HG03025 (cell line): Measurements from ENCODE around the gene MGAT4A.
A peak's percentile ranks its signal among the peaks of the same experiment; 100 is the strongest.
"Not testable (repeated sequence)": the region's sequence is repeated elsewhere in the genome, so short reads cannot be mapped to it uniquely, and the experiment has no call there.

ENCODE experiments used
- ATAC-seq: cut with Tn5 transposase; IDR thresholded peaks from one replicate; pipeline ENCODE4 v1.9.1; 2021; ENCODE audit warnings: mild to moderate bottlenecking, moderate library complexity; ENCODE audit not compliant: unreplicated experiment, low FRiP score

MGAT4A gene

DNA sequence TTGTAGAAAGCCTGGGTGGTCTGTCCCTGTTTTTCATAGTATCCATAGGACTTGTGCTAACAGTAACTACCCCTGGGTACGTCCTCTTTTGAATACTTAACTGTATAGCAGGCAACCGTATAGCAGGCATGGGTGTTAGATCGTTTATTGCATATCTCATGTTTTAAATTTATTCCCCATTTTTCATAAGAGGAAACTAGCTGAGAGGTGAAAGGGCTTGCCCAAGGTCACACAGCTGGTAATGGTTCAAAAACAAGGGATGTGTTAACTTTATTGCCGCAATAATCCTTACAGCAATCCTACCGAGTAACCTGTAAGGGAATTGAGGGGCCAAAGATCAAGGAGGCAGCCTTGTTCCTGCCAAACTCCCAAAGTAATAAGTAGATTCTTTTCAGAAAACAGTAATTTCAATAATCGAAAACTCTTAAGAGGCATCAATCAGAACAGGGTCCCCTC is 990 bp upstream of the MGAT4A start:
- no peak for ATAC-seq

- peak; percentile 55 for ATAC-seq
Observed at GRCh38 chr2:98730707-98731040, 258 bp downstream of the MGAT4A start.

DNA sequence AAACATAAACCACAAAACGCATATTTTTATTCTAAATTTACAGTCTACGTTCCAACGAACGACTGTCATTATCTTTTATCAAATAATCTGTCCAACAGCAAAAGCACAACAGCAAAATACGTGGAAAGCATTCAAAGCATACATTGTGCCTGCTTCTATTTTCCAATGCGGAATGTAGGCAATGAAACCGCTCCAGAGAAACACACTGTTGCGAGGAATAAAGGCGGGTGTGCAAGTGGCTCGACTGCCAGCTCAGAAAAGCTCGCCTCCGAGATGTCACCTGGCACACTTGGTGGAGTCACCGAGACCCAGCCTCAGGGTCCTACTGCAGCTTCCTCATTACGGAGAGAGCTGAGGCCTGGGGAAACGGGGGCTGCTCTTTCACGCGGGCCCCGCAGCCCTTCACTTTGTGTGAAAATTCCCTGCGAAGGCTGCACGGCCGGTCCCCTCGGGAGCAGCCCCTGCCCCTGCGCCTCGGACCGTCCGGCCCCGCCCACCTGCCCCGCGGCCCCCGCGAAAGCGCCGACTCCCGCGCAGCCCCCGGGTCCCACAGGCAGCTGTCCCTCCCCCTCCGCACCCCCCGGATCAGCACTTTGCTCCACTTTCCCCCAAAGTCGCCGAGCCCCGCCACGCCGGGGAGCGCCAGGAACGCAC is 752 bp downstream of the MGAT4A start:
- peak; percentile 24 for ATAC-seq

DNA sequence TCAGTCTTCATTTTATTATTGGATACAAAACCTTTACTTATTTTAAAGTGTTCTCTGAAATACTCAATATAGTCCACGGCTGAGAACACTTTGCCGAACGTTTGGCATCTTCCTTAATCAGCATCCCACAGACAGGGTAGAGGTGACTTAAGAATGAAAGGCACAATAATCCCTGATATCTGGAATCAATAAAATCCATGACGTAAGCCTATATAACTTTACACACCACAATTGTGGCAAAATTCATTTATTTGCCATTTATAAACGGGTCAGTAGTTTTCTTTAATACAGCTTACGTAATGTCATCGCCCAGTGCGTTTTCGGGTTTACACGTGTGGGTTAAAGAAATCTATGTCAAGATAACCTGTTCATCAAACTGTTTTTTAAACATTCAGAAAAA is 1.3 kb downstream of the MGAT4A start:
- ATAC-seq = no peak

DNA sequence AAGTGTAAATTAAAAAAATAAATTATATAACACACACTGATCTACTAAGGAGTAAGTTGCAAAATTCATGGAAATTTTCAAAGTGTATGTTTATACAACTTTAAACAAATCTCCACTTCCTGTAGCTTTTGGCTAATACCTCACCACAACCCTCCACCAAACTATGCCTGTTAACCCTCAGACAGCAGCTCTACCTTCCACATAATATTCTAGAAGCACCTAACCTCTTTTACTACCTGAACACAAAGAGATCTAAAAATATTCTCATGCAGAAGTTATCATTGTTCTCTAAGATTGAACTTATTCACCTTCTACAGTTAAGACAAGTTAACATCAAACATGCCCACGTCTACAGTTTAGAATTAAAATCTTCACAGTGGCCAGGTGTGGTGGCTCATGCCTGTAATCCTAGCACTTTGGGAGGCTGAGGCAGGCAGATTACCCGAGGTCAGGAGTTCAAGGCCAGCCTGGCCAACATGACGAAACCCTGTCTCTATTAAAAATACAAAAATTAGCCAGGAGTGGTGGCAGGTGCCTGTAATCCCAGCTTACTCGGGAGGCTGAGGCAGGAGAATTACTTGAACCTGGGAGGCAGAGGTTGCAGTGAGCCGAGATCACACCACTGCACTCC is 2.7 kb downstream of the MGAT4A start:
- not testable (repeated sequence) for ATAC-seq

DNA sequence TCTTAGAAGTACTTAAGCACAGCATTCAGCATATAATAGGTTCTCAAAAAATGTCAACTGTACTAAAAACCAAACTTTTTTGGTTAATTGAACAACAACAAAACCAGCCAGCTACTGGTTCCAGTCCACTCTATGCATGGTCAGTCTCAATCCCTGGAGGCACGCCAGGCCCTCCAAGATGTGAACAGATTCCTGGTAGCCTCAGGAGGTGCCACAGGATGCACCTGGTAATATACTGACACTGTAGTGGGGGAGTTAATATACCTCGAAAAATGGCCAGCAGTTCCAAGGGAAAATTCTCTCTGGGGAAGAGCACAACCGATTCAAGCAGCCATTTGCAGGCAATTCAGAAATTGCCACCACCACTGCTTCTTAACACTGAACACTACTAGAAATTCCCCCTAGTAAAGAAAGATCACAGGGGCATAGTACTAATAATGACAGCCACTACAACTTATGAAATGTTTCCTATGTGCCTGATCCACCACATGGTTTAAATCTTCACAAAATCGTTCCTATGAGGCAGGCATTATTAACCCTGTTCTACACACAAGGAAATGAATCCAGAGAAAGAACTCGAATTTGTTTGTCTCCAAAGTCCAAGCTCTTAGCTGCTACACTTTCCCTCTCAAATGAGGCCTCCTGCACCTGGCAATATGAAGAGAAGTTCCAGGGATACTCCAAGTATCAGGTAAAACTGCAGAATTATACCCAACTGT is 3.4 kb downstream of the MGAT4A start:
- ATAC-seq = no peak

- no peak for ATAC-seq
Observed at GRCh38 chr2:98726735-98727368, 4.1 kb downstream of the MGAT4A start.

- no peak for ATAC-seq
Observed at GRCh38 chr2:98726205-98726604, 4.7 kb downstream of the MGAT4A start.

- no peak for ATAC-seq
Observed at GRCh38 chr2:98720286-98720685, 10.6 kb downstream of the MGAT4A start.

DNA sequence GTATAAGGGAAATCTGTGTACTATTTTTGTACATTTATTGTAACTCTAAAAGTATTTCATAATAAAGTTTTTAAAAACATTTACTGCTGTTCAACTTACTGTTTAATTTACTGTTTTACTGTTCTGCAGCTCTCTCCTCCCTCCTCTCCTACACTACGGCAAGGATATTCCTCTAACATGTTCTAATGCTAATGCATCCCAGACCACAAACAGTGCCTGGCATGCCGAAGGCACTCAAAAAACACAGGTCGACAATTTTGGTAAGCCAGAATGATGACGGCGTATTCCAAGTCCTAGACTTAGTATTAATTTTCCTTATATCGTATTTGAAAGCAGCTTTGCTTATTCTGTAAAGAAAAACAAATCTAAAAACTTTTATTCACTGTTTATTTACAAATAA is 13.3 kb downstream of the MGAT4A start:
- no peak for ATAC-seq

DNA sequence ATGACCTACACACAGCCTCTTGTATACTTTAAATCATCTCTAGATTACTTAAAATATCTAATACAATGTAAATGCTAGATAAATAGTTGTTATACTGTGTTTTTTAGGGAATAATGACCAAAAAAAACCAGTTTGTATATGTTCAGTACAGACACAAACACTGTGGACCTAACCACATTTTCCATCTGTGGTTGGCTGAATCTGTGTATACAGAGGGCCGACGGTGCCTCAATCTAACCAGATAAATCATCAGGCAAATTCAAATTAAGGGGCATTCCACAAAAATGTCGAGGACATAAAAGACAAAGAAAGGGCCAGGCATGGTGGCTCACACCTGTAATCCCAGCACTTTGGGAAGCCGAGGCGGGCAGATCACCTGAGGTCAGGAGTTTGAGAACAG is 14.1 kb downstream of the MGAT4A start:
- ATAC-seq = no peak

DNA sequence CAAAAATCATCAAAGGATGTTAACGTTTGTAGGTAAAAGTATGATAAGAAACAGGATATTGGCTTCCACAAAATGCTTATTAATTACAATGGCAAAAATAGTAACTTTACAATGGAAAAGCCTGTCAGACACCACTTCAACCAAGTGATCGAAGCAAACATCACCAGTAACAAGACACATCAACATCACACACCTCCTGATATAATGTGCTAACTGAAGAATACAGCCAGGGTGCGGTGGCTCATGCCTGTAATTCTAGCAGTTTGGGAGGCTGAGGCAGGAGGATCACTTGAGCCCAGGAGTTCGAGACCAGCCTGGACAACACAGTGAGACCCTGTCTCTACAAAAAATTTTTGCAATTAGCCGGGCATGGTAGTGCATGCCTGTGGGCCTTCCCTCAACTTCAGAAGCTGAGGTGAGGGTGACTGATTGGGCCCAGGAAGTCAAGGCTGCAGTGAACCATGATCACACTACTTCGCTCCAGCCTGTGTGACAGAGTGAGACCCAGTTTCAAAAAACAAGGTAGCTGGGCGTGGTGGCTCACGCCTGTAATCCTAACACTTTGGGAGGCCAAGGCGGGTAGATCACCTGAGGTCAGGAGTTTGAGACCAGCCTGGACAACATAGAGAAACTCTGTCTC is 15.0 kb downstream of the MGAT4A start:
- ATAC-seq = no peak

DNA sequence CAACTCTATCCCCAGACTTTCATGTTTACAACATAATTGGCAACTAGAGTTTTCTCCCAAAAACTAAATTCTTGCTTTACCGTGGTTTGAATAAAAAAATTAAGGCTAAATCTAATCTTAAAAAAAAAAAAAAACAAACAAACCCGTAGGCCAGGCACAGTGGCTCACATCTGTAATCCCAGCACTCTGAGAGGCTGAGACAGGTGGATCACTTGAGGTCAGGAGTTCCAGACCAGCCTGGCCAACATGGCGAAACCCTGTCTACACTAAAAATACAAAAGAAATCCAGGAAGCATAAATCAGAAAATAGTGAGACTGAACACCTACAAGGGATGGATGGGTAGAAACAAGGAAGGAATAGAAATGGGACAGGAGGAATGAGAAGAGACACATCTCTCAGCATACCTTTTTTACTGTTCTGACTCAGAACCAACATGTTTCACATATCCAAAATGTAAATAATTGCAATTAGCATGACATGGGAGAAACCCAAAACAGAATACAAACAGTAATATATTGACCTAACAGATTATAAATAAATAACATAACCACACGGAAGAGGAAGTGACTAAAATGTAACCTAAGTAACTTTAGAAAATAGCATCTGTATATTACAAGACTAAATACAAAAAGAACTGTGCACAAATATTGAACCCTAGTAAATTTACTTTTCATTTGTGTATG is 17.5 kb downstream of the MGAT4A start:
- peak; percentile 49 for ATAC-seq

DNA sequence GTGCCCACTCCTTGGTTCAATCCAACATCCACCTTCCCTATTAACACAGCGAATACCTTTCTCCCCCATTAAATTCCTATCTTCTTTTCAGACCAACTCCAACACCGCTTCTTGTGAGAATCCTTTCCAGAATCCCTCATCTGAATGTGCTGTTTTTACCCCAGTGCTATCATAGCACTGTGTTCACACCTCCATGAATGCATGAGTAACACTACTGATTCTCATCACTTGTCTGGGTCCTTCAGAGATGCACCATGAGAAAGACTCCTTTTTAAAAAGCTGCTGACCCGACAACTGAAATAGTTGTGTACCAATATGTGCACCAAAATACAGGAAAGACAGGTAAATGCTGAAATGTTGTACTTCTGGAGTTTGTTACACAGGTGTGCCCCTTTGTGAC is 18.8 kb downstream of the MGAT4A start:
- ATAC-seq = no peak

GRCh38 chr2:98711506-98711905 is 19.4 kb downstream of the MGAT4A start:
- no peak for ATAC-seq

GRCh38 chr2:98710734-98711133 is 20.2 kb downstream of the MGAT4A start:
- no peak for ATAC-seq

DNA sequence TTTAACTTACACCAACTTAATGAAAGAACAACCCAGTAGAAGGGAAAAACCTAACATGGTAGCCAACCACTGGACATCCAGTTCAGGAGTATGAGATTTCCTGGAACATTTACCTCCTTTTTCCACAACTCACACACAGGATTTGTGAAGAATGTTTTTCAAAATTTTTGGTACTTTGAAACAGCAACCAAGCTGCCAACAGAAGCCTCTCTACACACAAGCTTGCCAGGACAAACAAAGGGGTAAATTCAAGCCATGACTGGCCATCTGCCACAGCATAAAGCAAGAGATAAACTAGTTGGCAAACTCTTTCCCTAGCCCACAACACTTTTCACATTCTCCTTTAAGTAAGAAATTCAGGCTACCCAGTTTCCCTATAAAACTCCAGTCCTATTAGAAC is 21.4 kb downstream of the MGAT4A start:
- ATAC-seq = no peak

DNA sequence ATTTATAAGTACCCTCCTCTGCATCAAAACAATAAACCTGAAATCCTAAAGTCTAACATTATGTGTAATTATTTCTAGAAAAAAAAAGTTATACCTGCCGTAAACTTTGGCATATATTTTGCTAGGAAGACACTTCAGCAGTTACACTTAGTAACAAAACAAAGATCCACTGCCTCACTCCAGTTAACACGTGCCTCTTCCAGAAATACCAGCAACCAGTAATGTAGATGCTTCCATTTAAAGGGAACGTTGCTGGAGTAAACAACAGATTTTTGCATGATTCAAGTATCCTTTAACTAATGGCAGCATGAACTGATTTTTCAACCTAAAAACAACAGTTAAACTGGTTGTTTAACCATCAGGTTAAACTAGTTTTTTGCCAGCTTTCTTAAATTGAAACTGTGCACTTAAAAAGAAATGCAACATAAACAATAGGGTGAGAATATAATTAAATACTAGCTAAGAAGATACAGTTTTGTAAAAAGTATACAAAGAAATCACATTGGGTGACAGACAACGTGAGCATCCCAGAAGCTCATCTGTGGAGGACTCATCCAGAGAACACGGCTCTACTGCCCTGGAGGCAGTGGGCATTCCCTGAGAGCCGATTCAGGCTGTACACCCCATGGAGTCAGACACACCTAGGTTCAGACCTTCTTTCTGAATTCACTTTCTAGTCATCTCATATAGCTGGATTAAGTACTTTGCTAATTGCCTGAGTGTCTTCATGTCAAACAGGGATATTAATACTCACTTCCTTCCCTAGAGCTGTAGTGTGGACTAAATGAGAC is 22.3 kb downstream of the MGAT4A start:
- no peak for ATAC-seq

- ATAC-seq = no peak
Observed at GRCh38 chr2:98706591-98706990, 24.3 kb downstream of the MGAT4A start.

GRCh38 chr2:98705333-98705617 is 25.7 kb downstream of the MGAT4A start:
- ATAC-seq = no peak
